Adrenal gland (tissue), 19 donors: ENCODE measurements around the gene EFCAB14. TPM values are rescaled to one million over a fixed set of nuclear protein-coding genes. Genes with fewer than 3 reads are reported as not detected.
A peak's percentile ranks its signal among the peaks of the same experiment; 100 is the strongest.

Experiments
- DNase-seq, 7 donors: peaks; one replicate each; pipeline ENCODE4 v3.0.0-alpha.2; 2019 to 2020
- H3K27ac ChIP-seq, 5 donors: fragments of 200-600 bp; sonication (generic) in 4 of 5; 1 replicate in 3 of 5; 2 replicates in 2 of 5; pipeline versions ENCODE4 v1.5.1 to v1.8.0; 2016 to 2020; ENCODE audit warnings: mild to moderate bottlenecking in 1 of 5
- H3K27me3 ChIP-seq: fragments of 200-600 bp; 2 replicates; pipeline ENCODE4 v1.8.0; 2021
- H3K36me3 ChIP-seq, 2 donors: fragments of 200-600 bp; replicated peaks in 1 of 2; 1 replicate in 1 of 2; 2 replicates in 1 of 2; pipeline versions ENCODE4 v1.5.1 to v1.8.0; 2018 to 2022
- H3K4me1 ChIP-seq, 2 donors: fragments of 200-600 bp; replicated peaks in 1 of 2; 1 replicate in 1 of 2; 2 replicates in 1 of 2; pipeline versions ENCODE4 v1.5.1 to v1.8.0; 2018 to 2021
- H3K4me3 ChIP-seq, 4 donors: fragments of 200-600 bp; sonication (generic) in 3 of 4; one replicate each; pipeline ENCODE4 v1.5.1; 2016 to 2018
- H3K9me3 ChIP-seq, 3 donors: fragments of 200-600 bp; sonication (generic) in 1 of 3; replicated peaks in 1 of 3; 1 replicate in 2 of 3; 2 replicates in 1 of 3; pipeline versions ENCODE4 v1.5.1 to v1.8.0; 2016 to 2021
- POLR2A ChIP-seq, 2 donors: fragments of 450-650 bp; IDR thresholded peaks; one replicate each; pipeline ENCODE4 v1.6.1; 2017; ENCODE audit warnings: antibody characterized with exemption in 2 of 2, mild to moderate bottlenecking in 2 of 2, moderate library complexity in 1 of 2
- WGBS, 4 donors: extraction: QIAGEN DNeasy Blood & Tissue Kit in 2 of 4; methylation state at CpG; one replicate each; pipeline versions ENCODE4 v1.1.5 to v1.1.7; 2013 to 2017; 5-methylcytosine and 5-hydroxymethylcytosine counted together
- intact Hi-C, 2 donors: fragments of 100-400 bp; cut with DNase I; formaldehyde crosslinking; loops; one replicate each; pipeline versions ENCODE4 v1.14.1 to v1.15.0; 2022 to 2023
- long read RNA-seq, 10 donors: library from polyadenylated mRNA in 3 of 10; unstranded in 2 of 10; stranded (forward) in 1 of 10; transcript quantifications; one replicate each; pipeline ENCODE4 v2.0.0 and lab custom pipeline, GENCODE V29; 2021 to 2026
- polyA plus RNA-seq, 3 donors: library from polyadenylated mRNA; stranded (reverse); fragments of 200-250 nt in 2 of 3; fragments of 350-450 nt in 1 of 3; fragmentation: Illumina TruSeq in 1 of 3; extraction: RNeasy Lipid Tissue Mini Kit (QIAGEN cat#74804) in 1 of 3; gene quantifications; one replicate each; pipeline ENCODE4 v1.2.3, GENCODE V29; 2013 to 2014
- total RNA-seq, 9 donors: library from RNA; depleted of rRNA in 4 of 9; stranded (reverse); fragments of >200 nt in 4 of 9; fragments of 120-200 nt in 1 of 9; fragmentation: NEBNext Ultra II Directional in 1 of 9; extraction: Animal tissue kit (Norgen Biotek cat#: 25700) in 1 of 9; gene quantifications; one replicate each; pipeline versions ENCODE4 v1.1.0 to v1.2.4, GENCODE V29; 2013 to 2023
- TF ChIP-seq, protein P1 (sequence below), 6 experiments: fragments of 450-650 bp in 4 of 6; fragments of 200-600 bp in 2 of 6; sonication (generic) in 1 of 6; IDR thresholded peaks; 1 replicate in 5 of 6; 2 replicates in 1 of 6; pipeline versions ENCODE4 v1.5.1 to v1.8.0; 2016 to 2021; ENCODE audit warnings: antibody characterized with exemption in 6 of 6, mild to moderate bottlenecking in 2 of 6, moderate library complexity in 1 of 6
- donor health status: healthy with polysubstance abuse.
- donor health status: Bipolar disorder and iron deficiency.
- donor health status: DM: yes; HTN: yes; CAD: no.
- donor health status: DM: no; HTN: no; CAD: no.
- donor health status: DM: no; HTN: no; CAD: no.
- donor health status: DM: yes; HTN: yes; CAD: no.

EFCAB14 gene
- total RNA-seq (100 to 1,000 TPM in 3 of 9 donors, 10 to 100 TPM in 6; 55.7 to 138 (median 79.4) TPM), polyA plus RNA-seq (10 to 100 TPM; 17.9 to 65.0 (median 23.0) TPM)
- long read RNA-seq, donor 1, full-length matches to known transcripts: 3 of 3 reads
- long read RNA-seq, donor 1, partial matches to known transcripts: 0 of 3 reads
- long read RNA-seq, donor 1, other reads (novel, unspliced or antisense): 0 of 3 reads
- long read RNA-seq, donor 2, full-length matches to known transcripts: 1 of 1 reads
- long read RNA-seq, donor 2, partial matches to known transcripts: 0 of 1 reads
- long read RNA-seq, donor 2, other reads (novel, unspliced or antisense): 0 of 1 reads
- long read RNA-seq, donor 3, full-length matches to known transcripts: 2 of 2 reads
- long read RNA-seq, donor 3, partial matches to known transcripts: 0 of 2 reads
- long read RNA-seq, donor 3, other reads (novel, unspliced or antisense): 0 of 2 reads
- long read RNA-seq, donor 4, full-length matches to known transcripts: 6 of 24 reads
- long read RNA-seq, donor 4, partial matches to known transcripts: 8 of 24 reads
- long read RNA-seq, donor 4, other reads (novel, unspliced or antisense): 10 of 24 reads
- long read RNA-seq, donor 5, full-length matches to known transcripts: 18 of 78 reads
- long read RNA-seq, donor 5, partial matches to known transcripts: 52 of 78 reads
- long read RNA-seq, donor 5, other reads (novel, unspliced or antisense): 8 of 78 reads
- long read RNA-seq, donor 6, full-length matches to known transcripts: 5 of 28 reads
- long read RNA-seq, donor 6, partial matches to known transcripts: 12 of 28 reads
- long read RNA-seq, donor 6, other reads (novel, unspliced or antisense): 11 of 28 reads
- long read RNA-seq, donor 7, partial matches to known transcripts: 0 of 1 reads
- long read RNA-seq, donor 7, other reads (novel, unspliced or antisense): 0 of 1 reads
- long read RNA-seq, donor 8, full-length matches to known transcripts: 3 of 19 reads
- long read RNA-seq, donor 8, partial matches to known transcripts: 16 of 19 reads
- long read RNA-seq, donor 8, other reads (novel, unspliced or antisense): 0 of 19 reads
- long read RNA-seq, donor 9: 0 reads
- long read RNA-seq, donor 10, full-length matches to known transcripts: 1 of 1 reads
- long read RNA-seq, donor 10, partial matches to known transcripts: 0 of 1 reads
- long read RNA-seq, donor 10, other reads (novel, unspliced or antisense): 0 of 1 reads

DNA sequence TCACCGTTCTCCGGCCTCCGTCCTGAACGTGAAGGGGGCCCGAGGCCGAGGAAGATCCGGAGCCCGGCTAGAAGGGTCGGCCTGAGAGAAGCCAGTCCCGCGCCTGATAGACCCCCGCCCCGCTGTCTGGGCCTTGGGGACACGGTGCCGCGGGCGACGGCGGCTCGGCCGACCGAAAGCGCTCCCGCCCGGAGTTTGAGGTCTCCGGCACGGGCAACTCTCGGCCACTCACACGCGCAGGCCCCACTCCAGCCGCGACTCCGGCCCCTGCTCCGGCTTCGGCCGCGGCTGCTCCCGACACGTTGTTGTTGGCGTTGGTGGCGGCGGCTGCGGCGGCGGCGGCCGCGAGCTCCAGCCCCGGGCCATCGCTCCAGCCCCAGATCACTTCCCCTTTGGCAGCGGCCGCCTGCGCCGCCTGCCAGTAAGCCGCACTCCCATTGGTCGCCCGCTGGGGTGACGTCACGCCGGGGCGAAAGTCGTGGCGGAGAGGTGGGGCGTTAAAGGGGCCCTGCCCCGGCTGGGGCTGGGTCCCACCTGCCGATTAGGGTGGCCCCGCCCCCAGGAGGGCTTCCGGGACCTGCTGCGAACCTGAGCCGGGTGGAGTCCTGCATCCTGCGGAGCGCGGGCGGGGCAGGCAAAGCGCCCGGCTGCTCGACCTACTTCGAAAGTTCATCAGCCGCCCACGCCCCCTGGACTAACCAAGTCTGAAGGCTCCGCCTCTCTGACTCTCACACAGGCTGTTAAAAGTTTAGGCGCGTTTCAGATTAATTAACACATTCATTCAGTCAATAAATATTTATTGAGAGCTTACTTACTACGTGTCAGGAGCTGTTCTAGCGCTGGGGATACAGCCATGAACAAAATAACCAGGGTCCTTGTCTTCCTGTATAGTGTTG is at the start of gene EFCAB14:
Gene EFCAB14, minus strand, starts transcription at position 388 of the 896 bp plus-strand sequence. CDS start 1,027 bp downstream, outside the sequence.
- Histone ChIP-seq H3K27ac (peak within 1 kb of the TSS in 4 of 5 donors; percentile 72 to 91 (median 79)), H3K36me3 (peaks cover 0 to 20% of the 10 kb centered on the region in 2 donors), H3K9me3 (no peaks in the 10 kb centered on the region), H3K4me3 (peak within 1 kb of the TSS; percentile 67 to 99 (median 85)), H3K27me3 (no peaks in the 10 kb centered on the region), H3K4me1 (peaks cover 18 to 28% of the 10 kb centered on the region in 2 donors)
- DNase-seq: peak; percentile 96 to 98 (median 97)
- intact Hi-C loops: loop anchor here in 1 of 2 donors (10.0 kb wide), 1 partner anchor 104 kb away; the partner anchor contains the start of gene MOB3C
- TF ChIP-seq POLR2A (IDR thresholded peaks at IDR 0.05): peak; percentile 65 to 68
- TF ChIP-seq, protein P1, sequence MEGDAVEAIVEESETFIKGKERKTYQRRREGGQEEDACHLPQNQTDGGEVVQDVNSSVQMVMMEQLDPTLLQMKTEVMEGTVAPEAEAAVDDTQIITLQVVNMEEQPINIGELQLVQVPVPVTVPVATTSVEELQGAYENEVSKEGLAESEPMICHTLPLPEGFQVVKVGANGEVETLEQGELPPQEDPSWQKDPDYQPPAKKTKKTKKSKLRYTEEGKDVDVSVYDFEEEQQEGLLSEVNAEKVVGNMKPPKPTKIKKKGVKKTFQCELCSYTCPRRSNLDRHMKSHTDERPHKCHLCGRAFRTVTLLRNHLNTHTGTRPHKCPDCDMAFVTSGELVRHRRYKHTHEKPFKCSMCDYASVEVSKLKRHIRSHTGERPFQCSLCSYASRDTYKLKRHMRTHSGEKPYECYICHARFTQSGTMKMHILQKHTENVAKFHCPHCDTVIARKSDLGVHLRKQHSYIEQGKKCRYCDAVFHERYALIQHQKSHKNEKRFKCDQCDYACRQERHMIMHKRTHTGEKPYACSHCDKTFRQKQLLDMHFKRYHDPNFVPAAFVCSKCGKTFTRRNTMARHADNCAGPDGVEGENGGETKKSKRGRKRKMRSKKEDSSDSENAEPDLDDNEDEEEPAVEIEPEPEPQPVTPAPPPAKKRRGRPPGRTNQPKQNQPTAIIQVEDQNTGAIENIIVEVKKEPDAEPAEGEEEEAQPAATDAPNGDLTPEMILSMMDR (IDR thresholded peaks at IDR 0.05): no peak
- 0 to 1% (median 0%) methylated on average over 11 to 85 of the region's 85 CpGs for WGBS, 4 donors

- Histone ChIP-seq H3K27ac (no peak overlapping the region), H3K4me3 (no peak overlapping the region), H3K36me3 (no peaks in the 10 kb centered on the region), H3K9me3 (peaks cover 0 to 4% (median 0%) of the 10 kb centered on the region in 3 donors), H3K4me1 (no peaks in the 10 kb centered on the region), H3K27me3 (peaks cover 5% of the 10 kb centered on the region)
- no peak for DNase-seq
- no peak for TF ChIP-seq POLR2A (IDR thresholded peaks at IDR 0.05)
- TF ChIP-seq, protein P1 (IDR thresholded peaks at IDR 0.05): no peak
- 77 to 87% (median 83%) methylated on average over 5 of the region's 5 CpGs for WGBS, 4 donors
- intact Hi-C loops: no loop called here
These were observed 49.5 kb upstream of the EFCAB14 start for GRCh38 chr1:46768445-46768844.

DNA sequence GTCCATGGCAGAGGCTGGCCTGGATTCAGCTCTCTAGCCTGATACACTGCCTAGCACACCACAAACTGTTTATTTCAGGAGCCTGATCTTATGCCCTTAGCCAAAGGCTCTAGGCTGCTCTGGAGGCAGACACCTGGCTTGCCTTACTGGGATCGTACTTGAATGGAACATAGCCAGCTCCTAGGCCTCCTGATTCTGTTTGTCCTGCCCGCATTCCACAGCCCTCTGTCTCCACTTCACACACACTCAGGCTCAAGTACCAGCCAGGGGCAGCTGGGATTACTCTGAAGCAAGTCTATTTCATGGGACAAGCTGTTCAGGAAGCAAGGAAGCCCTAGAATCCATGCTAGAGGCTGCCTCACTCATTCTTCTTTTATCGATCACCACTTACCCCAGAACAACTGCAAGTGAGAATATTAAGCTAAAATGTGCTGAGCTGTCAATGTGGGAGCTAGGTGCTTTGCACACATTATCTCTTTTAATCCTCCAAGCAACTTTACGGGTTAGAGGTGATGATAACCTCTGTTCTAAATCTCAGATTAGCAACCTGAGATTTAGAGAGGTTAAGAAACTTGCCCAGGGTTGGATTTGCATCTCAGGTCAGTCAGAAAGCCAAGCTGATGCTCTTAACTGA is 48.9 kb upstream of the EFCAB14 start:
- Histone ChIP-seq H3K27ac (no peak overlapping the region), H3K4me1 (no peaks in the 10 kb centered on the region), H3K27me3 (peaks cover 5% of the 10 kb centered on the region), H3K36me3 (no peaks in the 10 kb centered on the region), H3K4me3 (no peak overlapping the region), H3K9me3 (peaks cover 0 to 4% (median 0%) of the 10 kb centered on the region in 3 donors)
- DNase-seq: no peak
- intact Hi-C loops: no loop called here
- TF ChIP-seq POLR2A (IDR thresholded peaks at IDR 0.05): no peak
- TF ChIP-seq, protein P1 (IDR thresholded peaks at IDR 0.05): no peak
- 60 to 72% (median 66%) methylated on average over 4 of the region's 4 CpGs for WGBS, 4 donors
